Neural crest cell (in vitro differentiated cells): ENCODE data around the gene PDIA6. TPM values are rescaled to one million over a fixed set of nuclear protein-coding genes. Genes with fewer than 3 reads are reported as not detected.

Source experiments
- DNase-seq: peaks from one replicate; pipeline ENCODE4 v3.0.0; 2021; ENCODE audit warnings: low read depth, mixed read lengths, low spot score
- H3K27ac Mint-ChIP-seq: one replicate; pipeline ENCODE4 v1.8.0; 2021; ENCODE audit warnings: mild to moderate bottlenecking, mixed read lengths; ENCODE audit not compliant: unreplicated experiment
- H3K27me3 Mint-ChIP-seq: 2 replicates; pipeline ENCODE4 v1.8.0; 2021; ENCODE audit warnings: low read depth, mild to moderate bottlenecking, mixed read lengths
- H3K36me3 Mint-ChIP-seq: 2 replicates; pipeline ENCODE4 v1.8.0; 2021; ENCODE audit warnings: low read depth, mild to moderate bottlenecking, mixed read lengths
- H3K4me1 Mint-ChIP-seq: 2 replicates; pipeline ENCODE4 v1.8.0; 2021; ENCODE audit warnings: mixed read lengths
- H3K4me3 Mint-ChIP-seq: one replicate; pipeline ENCODE4 v1.8.0; 2021; ENCODE audit warnings: mild to moderate bottlenecking, mixed read lengths
- H3K9me3 Mint-ChIP-seq: 2 replicates; pipeline ENCODE4 v1.8.0; 2021; ENCODE audit warnings: mixed read lengths
- total RNA-seq: library from RNA; stranded (reverse); gene quantifications from 2 replicates; pipeline ENCODE4 v1.2.1, GENCODE V29; 2021
- TF ChIP-seq, protein P1 (sequence below): fragments of 200-600 bp; sonication (generic); conservative IDR thresholded peaks from 2 replicates; pipeline ENCODE4 v1.5.0; 2021; ENCODE audit warnings: antibody characterized with exemption, mild to moderate bottlenecking

PDIA6 gene
- total RNA-seq, 1 donor from 2014 or later = 248 TPM

DNA sequence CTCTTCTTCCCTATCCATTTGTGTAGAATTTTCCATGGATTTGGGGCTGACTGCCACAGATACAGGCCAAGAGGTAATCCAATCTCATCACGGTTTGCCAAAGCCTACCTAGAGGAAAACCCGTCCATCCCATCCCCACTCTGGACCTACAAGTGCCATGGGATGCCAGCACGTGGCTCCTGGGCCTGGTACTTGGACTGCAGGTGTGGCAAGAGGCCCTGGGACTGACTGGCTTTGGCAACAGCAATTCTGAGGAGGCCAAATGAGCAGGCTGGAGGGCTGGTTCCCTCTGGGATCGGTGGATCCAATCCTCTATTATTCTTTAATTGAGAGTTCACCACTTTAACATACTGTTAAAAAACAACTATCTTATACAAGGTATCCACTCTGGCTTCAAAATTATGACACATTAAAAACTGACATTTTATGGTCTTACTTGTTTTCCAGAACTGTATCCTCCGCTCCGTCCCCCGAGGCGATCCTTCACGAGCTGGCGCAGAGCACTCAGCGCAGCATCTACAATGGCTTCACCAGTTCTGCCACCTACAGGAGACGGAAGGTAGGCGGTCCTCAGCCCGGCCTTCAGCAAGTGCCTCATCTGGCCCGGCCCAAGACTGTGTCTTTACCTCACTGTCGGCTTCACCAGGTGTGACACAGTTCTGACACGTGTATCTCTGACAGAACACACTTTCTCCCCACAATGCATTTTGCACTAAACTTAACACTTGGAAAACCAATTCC, 19.8 kb downstream of the PDIA6 start:
- H3K4me1 Mint-ChIP-seq = no peaks in the 10 kb centered on the region
- no peak overlapping the region for H3K27ac Mint-ChIP-seq
- TF ChIP-seq, protein P1, sequence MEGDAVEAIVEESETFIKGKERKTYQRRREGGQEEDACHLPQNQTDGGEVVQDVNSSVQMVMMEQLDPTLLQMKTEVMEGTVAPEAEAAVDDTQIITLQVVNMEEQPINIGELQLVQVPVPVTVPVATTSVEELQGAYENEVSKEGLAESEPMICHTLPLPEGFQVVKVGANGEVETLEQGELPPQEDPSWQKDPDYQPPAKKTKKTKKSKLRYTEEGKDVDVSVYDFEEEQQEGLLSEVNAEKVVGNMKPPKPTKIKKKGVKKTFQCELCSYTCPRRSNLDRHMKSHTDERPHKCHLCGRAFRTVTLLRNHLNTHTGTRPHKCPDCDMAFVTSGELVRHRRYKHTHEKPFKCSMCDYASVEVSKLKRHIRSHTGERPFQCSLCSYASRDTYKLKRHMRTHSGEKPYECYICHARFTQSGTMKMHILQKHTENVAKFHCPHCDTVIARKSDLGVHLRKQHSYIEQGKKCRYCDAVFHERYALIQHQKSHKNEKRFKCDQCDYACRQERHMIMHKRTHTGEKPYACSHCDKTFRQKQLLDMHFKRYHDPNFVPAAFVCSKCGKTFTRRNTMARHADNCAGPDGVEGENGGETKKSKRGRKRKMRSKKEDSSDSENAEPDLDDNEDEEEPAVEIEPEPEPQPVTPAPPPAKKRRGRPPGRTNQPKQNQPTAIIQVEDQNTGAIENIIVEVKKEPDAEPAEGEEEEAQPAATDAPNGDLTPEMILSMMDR = no peak
- H3K9me3 Mint-ChIP-seq = no peaks in the 10 kb centered on the region
- DNase-seq = no peak
- peaks cover 27% of the 10 kb centered on the region for H3K36me3 Mint-ChIP-seq
- no peak overlapping the region for H3K4me3 Mint-ChIP-seq
- no peaks in the 10 kb centered on the region for H3K27me3 Mint-ChIP-seq

DNA sequence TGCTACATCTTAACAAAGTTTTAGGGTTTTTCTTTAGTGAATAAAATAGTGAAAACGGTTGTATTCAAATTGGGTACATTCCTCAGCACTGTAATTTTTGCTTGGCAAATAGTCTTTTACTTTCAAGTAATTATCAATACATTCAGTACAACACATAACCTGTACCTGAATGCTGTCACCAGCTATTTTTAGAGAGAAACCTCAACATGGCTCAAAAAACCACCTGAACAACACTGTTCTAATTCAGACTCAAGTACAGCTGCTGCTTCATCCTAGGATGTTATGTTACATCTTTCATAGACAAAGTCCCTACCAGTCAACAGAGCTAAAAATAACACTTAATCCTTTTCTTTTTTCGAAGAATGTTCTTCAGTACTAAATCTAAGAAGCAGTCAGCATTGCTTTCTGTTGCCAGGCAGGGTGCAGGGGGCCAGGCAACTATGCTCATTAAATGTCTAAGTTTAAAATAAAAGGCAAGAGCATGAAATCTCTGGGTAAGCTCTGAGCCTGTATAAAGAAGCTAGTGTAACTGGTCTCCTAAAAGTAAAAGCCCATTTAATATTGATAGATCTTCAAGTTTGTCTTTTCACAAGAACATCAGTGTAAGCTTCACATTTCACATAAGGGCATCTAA, 20.5 kb downstream of the PDIA6 start:
- no peaks in the 10 kb centered on the region for H3K9me3 Mint-ChIP-seq
- H3K36me3 Mint-ChIP-seq = peaks cover 31% of the 10 kb centered on the region
- DNase-seq = no peak
- no peak overlapping the region for H3K4me3 Mint-ChIP-seq
- TF ChIP-seq, protein P1 = no peak
- H3K27ac Mint-ChIP-seq = no peak overlapping the region
- H3K27me3 Mint-ChIP-seq = no peaks in the 10 kb centered on the region
- H3K4me1 Mint-ChIP-seq = no peaks in the 10 kb centered on the region

DNA sequence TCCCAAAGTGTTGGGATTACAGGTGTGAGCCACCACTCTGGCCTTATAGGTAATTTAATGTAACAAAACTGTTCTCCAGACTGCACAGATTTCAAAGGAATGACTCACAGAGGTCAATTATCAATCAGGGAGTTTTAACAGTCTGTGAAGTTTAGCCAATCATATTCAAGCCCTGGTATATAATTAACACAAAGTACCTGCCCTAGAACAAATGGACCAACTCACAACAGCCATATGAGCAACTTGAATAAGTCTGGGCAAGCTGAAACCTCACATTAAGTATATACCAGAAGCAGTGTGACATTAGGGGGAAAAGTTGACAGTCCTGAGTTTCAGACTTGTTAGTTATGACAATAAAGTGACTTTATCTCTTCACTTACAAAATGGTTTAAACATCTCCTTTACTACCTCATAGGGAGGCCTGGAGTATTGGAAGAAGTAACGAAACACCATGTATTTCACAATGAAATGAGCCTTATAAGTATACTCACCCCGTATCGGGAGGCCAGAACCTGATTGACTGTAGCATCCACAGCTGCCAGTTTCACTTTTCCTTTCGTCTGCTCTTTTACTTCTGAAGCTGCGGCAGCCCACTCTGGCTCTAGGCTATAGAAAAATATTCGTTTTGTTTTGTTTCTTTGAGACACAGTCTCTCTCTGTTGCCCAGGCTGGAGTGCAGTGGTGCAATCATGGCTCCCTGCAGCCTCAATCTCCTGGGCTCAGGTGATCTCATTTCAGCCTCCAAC, 22.2 kb downstream of the PDIA6 start:
- H3K27me3 Mint-ChIP-seq = no peaks in the 10 kb centered on the region
- TF ChIP-seq, protein P1 = no peak

DNA sequence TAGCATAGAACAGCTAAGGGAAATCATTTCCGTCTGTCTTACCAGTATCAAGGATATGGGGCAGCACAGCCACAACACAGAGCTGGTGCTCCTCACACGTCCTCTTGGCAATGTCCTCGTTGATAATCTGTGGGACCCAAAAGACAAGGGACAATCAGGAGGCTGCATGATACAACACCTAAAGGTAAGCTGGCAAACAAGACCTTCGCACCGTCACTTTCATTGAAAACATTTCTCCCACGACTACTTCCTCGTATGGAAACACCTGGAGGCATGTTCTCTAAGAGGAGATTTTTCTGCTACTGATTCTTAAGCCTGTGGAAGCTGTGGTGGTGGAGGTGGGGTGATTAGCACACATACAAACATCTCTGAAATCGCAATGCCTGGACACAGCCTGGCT, 23.7 kb downstream of the PDIA6 start:
- H3K4me3 Mint-ChIP-seq = no peak overlapping the region
- no peaks in the 10 kb centered on the region for H3K9me3 Mint-ChIP-seq
- H3K36me3 Mint-ChIP-seq = peaks cover 39% of the 10 kb centered on the region
- no peak overlapping the region for H3K27ac Mint-ChIP-seq
- H3K27me3 Mint-ChIP-seq = no peaks in the 10 kb centered on the region
- TF ChIP-seq, protein P1 = no peak
- no peaks in the 10 kb centered on the region for H3K4me1 Mint-ChIP-seq
- no peak for DNase-seq

More for the DNA sequence above, 22.2 kb downstream of the PDIA6 start:
- H3K4me3 Mint-ChIP-seq = no peak overlapping the region
- peaks cover 34% of the 10 kb centered on the region for H3K36me3 Mint-ChIP-seq
- no peaks in the 10 kb centered on the region for H3K4me1 Mint-ChIP-seq
- H3K9me3 Mint-ChIP-seq = no peaks in the 10 kb centered on the region
- no peak for DNase-seq
- no peak overlapping the region for H3K27ac Mint-ChIP-seq

DNA sequence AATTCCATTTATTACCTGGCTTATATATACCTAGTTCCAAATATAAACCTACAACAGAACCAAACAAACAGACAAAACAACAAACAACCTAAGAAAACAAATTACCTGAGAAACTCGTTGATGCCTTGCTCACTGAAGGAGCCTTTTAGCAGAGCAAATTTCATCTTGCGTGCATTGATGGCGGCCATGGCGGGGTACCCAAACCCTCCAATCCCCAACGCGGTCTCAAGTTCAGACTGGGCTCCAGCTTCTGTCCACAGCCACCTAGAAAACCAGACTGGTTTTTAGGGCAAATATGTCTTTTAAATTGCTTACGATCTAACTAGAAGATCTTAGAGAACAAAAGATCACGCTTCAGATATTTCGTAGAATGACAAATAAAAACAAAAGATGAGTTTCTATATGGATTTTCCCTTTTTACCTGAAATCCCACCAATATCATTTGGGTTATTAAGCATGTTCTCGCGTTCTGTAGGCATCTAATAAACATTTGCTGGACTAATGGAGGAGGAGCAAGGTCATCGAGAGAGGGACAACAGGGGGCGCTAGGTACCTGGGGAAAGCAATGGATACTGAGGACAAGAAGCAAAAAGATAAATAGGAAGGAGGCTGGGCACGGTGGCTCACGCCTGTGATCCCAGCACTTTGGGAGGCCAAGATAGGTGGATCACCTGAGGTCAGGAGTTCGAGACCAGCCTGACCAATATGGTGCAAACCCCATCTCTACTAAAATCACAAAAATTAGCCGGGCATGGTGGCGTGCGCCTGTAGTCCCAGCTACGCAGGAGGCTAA, 25.2 kb downstream of the PDIA6 start:
- no peak overlapping the region for H3K27ac Mint-ChIP-seq
- DNase-seq = no peak
- no peaks in the 10 kb centered on the region for H3K9me3 Mint-ChIP-seq
- TF ChIP-seq, protein P1 = peak; percentile 36
- no peaks in the 10 kb centered on the region for H3K4me1 Mint-ChIP-seq
- no peak overlapping the region for H3K4me3 Mint-ChIP-seq
- no peaks in the 10 kb centered on the region for H3K27me3 Mint-ChIP-seq
- peaks cover 42% of the 10 kb centered on the region for H3K36me3 Mint-ChIP-seq
